ENCODE data around the gene GSTA1.
"Not testable (repeated sequence)": the region's sequence is repeated elsewhere in the genome, so short reads cannot be mapped to it uniquely, and the experiment has no call there.

DNA sequence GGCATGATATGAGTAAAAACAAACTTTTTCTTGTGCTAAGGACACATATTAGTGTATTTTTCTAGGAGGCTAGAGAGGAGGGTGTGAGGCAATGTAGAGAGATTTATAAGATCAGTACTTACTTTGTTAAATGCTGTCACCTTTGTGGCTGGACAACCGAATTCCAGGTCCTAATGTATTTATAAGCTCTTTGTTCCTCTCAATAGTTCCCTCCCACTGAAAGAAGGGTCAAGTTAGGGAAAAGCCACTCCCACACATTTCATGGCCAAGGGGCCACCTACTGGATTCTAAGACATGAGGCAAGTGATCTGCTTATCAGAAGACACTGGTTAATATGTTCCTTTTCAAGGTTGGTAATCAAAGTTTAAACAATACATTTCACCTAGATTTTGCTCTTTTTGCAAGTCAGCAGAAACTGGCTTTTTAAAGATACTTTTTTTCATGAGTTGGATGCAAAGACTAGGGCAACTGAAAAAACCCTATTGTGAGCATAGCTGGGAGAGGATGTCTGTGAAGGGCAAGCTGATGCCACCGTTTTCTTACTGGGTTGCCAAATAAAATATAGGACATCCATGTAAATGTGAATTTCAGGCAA, 40.2 kb downstream of the GSTA1 start, which contains the start of gene GSTA2:
- TF ChIP-seq, protein P1, sequence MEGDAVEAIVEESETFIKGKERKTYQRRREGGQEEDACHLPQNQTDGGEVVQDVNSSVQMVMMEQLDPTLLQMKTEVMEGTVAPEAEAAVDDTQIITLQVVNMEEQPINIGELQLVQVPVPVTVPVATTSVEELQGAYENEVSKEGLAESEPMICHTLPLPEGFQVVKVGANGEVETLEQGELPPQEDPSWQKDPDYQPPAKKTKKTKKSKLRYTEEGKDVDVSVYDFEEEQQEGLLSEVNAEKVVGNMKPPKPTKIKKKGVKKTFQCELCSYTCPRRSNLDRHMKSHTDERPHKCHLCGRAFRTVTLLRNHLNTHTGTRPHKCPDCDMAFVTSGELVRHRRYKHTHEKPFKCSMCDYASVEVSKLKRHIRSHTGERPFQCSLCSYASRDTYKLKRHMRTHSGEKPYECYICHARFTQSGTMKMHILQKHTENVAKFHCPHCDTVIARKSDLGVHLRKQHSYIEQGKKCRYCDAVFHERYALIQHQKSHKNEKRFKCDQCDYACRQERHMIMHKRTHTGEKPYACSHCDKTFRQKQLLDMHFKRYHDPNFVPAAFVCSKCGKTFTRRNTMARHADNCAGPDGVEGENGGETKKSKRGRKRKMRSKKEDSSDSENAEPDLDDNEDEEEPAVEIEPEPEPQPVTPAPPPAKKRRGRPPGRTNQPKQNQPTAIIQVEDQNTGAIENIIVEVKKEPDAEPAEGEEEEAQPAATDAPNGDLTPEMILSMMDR (IDR thresholded peaks at IDR 0.05), result not testable (repeated sequence)
- TF ChIP-seq POLR2A (IDR thresholded peaks at IDR 0.05), result not testable (repeated sequence)

All from uterus (tissue), 2 donors.